Neural progenitor cell (in vitro differentiated cells): ENCODE measurements around the gene TENT4A.

ENCODE experiments used
- CTCF ChIP-seq: fragments of 200-600 bp; sonication (generic); IDR thresholded peaks from 2 replicates; pipeline ENCODE4 v1.5.1; 2017; ENCODE audit warnings: antibody characterized with exemption, mild to moderate bottlenecking
- EZH2 ChIP-seq: fragments of 200-600 bp; sonication (generic); IDR thresholded peaks from 2 replicates; pipeline ENCODE4 v1.6.1; 2017; ENCODE audit warnings: antibody characterized with exemption, mild to moderate bottlenecking, moderate library complexity
- EZH2phosphoT487 ChIP-seq: fragments of 200-600 bp; sonication (generic); IDR thresholded peaks from 2 replicates; pipeline ENCODE4 v1.6.1; 2017; ENCODE audit warnings: antibody characterized with exemption

DNA sequence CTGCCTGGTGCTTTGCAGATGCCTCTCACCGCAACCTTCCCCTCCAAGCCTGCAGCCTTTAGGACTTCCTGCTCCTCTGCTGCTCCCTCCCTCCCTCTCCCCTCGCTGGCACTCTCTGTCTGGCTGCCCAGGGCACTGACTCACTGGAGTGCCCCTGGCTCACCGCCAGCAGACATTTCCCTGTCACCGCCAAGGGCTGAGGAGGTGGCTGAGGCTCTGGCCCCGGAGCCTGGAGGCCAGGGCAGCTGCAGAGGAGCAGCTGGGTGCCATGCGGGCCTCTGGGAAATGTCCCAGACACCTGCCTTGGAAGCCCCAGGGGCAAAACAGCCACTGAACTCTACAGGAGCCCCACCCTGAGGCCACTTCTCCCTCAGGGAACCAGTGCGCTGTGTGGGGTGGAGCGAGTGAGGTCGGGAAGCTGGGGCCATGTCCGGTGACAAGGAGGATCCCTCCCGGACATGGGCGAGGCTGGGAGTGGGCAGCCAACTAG lies 53.4 kb downstream of the TENT4A start:
- TF ChIP-seq CTCF (no peak), EZH2 (no peak), EZH2phosphoT487 (no peak)
